ENCODE measurements around the gene HRH3. TPM values are rescaled to one million over a fixed set of nuclear protein-coding genes. Genes with fewer than 3 reads are reported as not detected.

Gene HRH3
- polyA plus RNA-seq, 1 donor from 2014 or later: 2.8 TPM

- H3K9me2 ChIP-seq (ENCODE audit: insufficient read depth, low read length): no peaks in the 10 kb centered on the region
- H3F3A ChIP-seq (ENCODE audit: insufficient read depth, low read length, poor library complexity, severe bottlenecking): no peaks in the 10 kb centered on the region
- H2AFZ ChIP-seq (ENCODE audit: low read depth, low read length): no peak overlapping the region
- no peaks in the 10 kb centered on the region for H3K79me2 ChIP-seq (replicated peaks; ENCODE audit: insufficient read depth, low read length)
- H3K4me3 ChIP-seq (ENCODE audit: low read length): no peak overlapping the region
- H3K27ac ChIP-seq (ENCODE audit: low read length): no peak overlapping the region
- H3K36me3 ChIP-seq (ENCODE audit: insufficient read depth, low read length): no peaks in the 10 kb centered on the region
- no peaks in the 10 kb centered on the region for H3K9me3 ChIP-seq (ENCODE audit: low read length)
- H3K9ac ChIP-seq (ENCODE audit: low read length): no peak overlapping the region
- TF ChIP-seq POLR2AphosphoS5 (IDR thresholded peaks at IDR 0.05): no peak
- TF ChIP-seq, protein P1, sequence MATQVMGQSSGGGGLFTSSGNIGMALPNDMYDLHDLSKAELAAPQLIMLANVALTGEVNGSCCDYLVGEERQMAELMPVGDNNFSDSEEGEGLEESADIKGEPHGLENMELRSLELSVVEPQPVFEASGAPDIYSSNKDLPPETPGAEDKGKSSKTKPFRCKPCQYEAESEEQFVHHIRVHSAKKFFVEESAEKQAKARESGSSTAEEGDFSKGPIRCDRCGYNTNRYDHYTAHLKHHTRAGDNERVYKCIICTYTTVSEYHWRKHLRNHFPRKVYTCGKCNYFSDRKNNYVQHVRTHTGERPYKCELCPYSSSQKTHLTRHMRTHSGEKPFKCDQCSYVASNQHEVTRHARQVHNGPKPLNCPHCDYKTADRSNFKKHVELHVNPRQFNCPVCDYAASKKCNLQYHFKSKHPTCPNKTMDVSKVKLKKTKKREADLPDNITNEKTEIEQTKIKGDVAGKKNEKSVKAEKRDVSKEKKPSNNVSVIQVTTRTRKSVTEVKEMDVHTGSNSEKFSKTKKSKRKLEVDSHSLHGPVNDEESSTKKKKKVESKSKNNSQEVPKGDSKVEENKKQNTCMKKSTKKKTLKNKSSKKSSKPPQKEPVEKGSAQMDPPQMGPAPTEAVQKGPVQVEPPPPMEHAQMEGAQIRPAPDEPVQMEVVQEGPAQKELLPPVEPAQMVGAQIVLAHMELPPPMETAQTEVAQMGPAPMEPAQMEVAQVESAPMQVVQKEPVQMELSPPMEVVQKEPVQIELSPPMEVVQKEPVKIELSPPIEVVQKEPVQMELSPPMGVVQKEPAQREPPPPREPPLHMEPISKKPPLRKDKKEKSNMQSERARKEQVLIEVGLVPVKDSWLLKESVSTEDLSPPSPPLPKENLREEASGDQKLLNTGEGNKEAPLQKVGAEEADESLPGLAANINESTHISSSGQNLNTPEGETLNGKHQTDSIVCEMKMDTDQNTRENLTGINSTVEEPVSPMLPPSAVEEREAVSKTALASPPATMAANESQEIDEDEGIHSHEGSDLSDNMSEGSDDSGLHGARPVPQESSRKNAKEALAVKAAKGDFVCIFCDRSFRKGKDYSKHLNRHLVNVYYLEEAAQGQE (IDR thresholded peaks at IDR 0.05; ENCODE audit: borderline replicate concordance): no peak
- peaks cover 26% of the 10 kb centered on the region for H3K27me3 ChIP-seq (ENCODE audit: insufficient read depth, low read depth, low read length)
- no peak overlapping the region for H3K4me2 ChIP-seq (ENCODE audit: low read length)
- H4K20me1 ChIP-seq (ENCODE audit: insufficient read depth): no peaks in the 10 kb centered on the region
These were observed 3.2 kb downstream of the HRH3 start for GRCh38 chr20:62216636-62217566.

DNA sequence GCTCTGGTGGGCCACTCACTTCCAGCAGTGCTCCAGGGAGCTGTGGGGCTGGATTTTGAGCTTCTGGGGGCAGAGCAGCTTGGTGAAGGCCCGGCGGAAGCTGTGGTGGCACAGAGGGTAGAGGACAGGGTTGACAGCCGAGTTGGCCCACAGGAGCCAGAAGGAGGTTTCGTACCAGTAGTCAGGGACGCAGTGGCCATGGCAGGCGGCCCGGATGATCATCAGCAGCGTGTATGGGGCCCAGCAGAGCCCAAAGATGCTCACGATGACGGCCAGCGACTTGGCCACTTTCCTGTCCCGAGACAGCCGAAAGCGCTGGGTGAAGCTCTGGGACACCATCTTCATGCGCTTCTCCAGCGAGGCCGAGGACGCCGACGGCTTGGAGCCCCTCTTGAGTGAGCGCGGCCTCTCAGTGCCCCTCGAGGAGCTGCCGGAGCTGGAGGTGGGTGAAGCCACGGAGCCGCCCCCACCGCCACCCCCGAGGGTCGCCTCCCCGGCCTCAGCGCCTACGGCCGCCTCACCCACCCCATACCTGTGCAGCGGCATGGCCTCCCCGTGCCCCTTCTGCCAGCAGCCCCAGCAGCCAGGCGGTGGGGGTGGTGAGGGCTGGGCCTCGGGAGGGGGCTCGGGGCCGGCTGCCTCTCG lies 4.0 kb downstream of the HRH3 start:
- H3K27ac ChIP-seq (ENCODE audit: low read length): no peak overlapping the region
- TF ChIP-seq EZH2 (IDR thresholded peaks at IDR 0.05; ENCODE audit: borderline replicate concordance, insufficient read depth, low read length, poor library complexity, severe bottlenecking) (no peak), POLR2AphosphoS5 (IDR thresholded peaks at IDR 0.05) (no peak), RAD21 (conservative IDR thresholded peaks at IDR 0.05) (no peak), MXI1 (conservative IDR thresholded peaks at IDR 0.05; ENCODE audit: poor library complexity, severe bottlenecking) (no peak), CTCF (IDR thresholded peaks at IDR 0.05; ENCODE audit: poor library complexity, severe bottlenecking) (no peak), TAF1 (IDR thresholded peaks at IDR 0.05; ENCODE audit: low read depth) (no peak), EP300 (conservative IDR thresholded peaks at IDR 0.05; ENCODE audit: poor library complexity, severe bottlenecking) (no peak), SMC3 (conservative IDR thresholded peaks at IDR 0.05; ENCODE audit: poor library complexity) (no peak)
- TF ChIP-seq, protein P1 (IDR thresholded peaks at IDR 0.05; ENCODE audit: borderline replicate concordance): no peak
- H3K4me3 ChIP-seq (ENCODE audit: low read length): no peak overlapping the region
- H3F3A ChIP-seq (ENCODE audit: insufficient read depth, low read length, poor library complexity, severe bottlenecking): no peaks in the 10 kb centered on the region
- H3K36me3 ChIP-seq (ENCODE audit: insufficient read depth, low read length): no peaks in the 10 kb centered on the region
- H3K9ac ChIP-seq (ENCODE audit: low read length): no peak overlapping the region
- H2AFZ ChIP-seq (ENCODE audit: low read depth, low read length): no peak overlapping the region
- H3K9me3 ChIP-seq (ENCODE audit: low read length): no peaks in the 10 kb centered on the region
- no peaks in the 10 kb centered on the region for H3K79me2 ChIP-seq (replicated peaks; ENCODE audit: insufficient read depth, low read length)
- peaks cover 18% of the 10 kb centered on the region for H3K27me3 ChIP-seq (ENCODE audit: insufficient read depth, low read depth, low read length)
- no peak overlapping the region for H3K4me2 ChIP-seq (ENCODE audit: low read length)
- no peaks in the 10 kb centered on the region for H4K20me1 ChIP-seq (ENCODE audit: insufficient read depth)
- no peaks in the 10 kb centered on the region for H3K9me2 ChIP-seq (ENCODE audit: insufficient read depth, low read length)
